ENCODE data around the gene TMPRSS9.

DNA sequence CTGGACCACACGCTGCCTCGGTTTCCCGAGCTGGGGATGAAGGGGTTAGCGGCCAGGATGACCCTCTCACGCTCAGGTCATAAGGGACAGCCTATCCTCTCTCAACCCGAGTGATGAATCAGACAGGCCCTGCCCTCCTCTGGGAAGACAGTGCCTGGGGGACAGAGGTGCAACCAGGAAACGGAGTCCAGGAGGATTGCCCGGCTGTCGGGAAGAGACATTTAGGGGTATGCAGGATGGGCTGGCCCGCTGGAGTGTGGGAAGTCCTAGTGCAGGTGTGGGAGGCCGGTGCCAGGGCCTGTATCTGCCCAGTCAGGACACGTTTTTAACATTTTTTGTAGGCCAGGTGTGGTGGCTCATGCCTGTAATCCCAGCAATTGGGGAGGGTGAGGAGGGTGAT, 40.0 kb upstream of the TMPRSS9 start:
- TF ChIP-seq EZH2 (IDR thresholded peaks at IDR 0.05; ENCODE audit: insufficient read depth, poor library complexity, severe bottlenecking) (no peak), EZH2phosphoT487 (IDR thresholded peaks at IDR 0.05; ENCODE audit: insufficient read depth, low read depth) (no peak)

Data from GM23248 (cell line).